AG10803 (cell line): ENCODE measurements around the gene RASA2.

Experiments
- DNase-seq: peaks from one replicate; pipeline ENCODE4 v3.0.0; 2010; ENCODE audit warnings: low read depth
- H3K4me3 ChIP-seq: 2 replicates; pipeline ENCODE4 v1.5.1; 2011; ENCODE audit warnings: mild to moderate bottlenecking, low read length, control low read depth
- TF ChIP-seq, protein P1 (sequence below): conservative IDR thresholded peaks from 2 replicates; pipeline ENCODE4 v1.5.1; 2011; ENCODE audit warnings: mild to moderate bottlenecking, low read length, control low read depth, inconsistent platforms

Gene RASA2

DNA sequence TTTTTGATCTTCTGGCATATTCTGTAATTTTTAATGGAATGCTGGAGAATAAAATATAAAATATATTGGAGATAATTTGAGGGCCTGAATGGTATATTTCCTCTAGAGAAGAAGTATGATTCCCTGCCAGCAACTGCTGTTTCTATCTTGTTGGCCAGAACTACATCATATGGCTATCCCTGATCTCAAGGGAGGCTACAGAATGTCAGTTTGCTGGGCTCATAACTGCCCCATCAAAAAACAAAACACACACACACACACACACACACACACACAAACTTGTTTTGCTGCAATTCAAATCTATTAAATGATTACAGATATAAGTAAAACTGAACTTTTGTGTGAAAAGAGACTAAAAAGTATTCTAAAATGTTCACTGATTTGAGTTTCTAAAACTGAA lies 51.0 kb downstream of the RASA2 start:
- TF ChIP-seq, protein P1, sequence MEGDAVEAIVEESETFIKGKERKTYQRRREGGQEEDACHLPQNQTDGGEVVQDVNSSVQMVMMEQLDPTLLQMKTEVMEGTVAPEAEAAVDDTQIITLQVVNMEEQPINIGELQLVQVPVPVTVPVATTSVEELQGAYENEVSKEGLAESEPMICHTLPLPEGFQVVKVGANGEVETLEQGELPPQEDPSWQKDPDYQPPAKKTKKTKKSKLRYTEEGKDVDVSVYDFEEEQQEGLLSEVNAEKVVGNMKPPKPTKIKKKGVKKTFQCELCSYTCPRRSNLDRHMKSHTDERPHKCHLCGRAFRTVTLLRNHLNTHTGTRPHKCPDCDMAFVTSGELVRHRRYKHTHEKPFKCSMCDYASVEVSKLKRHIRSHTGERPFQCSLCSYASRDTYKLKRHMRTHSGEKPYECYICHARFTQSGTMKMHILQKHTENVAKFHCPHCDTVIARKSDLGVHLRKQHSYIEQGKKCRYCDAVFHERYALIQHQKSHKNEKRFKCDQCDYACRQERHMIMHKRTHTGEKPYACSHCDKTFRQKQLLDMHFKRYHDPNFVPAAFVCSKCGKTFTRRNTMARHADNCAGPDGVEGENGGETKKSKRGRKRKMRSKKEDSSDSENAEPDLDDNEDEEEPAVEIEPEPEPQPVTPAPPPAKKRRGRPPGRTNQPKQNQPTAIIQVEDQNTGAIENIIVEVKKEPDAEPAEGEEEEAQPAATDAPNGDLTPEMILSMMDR, result no peak
- DNase-seq, result no peak

DNA sequence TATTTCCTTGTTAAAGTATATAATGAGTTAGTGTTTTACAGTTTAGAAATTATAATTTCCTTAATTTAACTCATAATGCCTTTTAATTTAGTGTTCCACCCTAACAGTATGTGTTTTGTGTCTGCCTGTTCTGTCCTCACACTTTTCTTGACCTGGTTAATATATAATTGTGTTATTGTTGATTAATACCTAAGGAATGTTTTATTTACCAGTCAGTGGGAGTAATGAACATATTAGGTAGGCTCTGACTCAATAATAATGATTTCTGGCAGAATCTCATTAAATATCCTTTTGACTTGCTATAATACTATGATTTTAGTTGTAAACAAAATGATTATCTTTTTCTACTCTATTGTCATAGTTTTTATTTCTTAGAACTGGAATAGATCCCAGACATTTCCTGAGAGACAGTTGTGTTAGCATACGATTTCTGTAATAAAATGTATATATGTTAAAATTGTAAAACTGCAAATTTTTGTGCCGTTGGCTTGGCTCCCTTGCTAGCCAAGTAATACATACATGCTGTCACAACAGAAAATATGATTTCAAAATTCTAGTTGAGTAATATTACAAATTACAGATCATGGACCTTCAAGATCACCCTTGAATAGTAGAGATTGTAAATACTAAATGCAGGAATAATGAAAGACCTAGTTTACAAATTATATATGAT lies 51.9 kb downstream of the RASA2 start:
- TF ChIP-seq, protein P1, result no peak
- DNase-seq, result no peak
- H3K4me3 ChIP-seq, result no peak overlapping the region

More for the DNA sequence above, 51.0 kb downstream of the RASA2 start:
- H3K4me3 ChIP-seq, result no peak overlapping the region

DNA sequence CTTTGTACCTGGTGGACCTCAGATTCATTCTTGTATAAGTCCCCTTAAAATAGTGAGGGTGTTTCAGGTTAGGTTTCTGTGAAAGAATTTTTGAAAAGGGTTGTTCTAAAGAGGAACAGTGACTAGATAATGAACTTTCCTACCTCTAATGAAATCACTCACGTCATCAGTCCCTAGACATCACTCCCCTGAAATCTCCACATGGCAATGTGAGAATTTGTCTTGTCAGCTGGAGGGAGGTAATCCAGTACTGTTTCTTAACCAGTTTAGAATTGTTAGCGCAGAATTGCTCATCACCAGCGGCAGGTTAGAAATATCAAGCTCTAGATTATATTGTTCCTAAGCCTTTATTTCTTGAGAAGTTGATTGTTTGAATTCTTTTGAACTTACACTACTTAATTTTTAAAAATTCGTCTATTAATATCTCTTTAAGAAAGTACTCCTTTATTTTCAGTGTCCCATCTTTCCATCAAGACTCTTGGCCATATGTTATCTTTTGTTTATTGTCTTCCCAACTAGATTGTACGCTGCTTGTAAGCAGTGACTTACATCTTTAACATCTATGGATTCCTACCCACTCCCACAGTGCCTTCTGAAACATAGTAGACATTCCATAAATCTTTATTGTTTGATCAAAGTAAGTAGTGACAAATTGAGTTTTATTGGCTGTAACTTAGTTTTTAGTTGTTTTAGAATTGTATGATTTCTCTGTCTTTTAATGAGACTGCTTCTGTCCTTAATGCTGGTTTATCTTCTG lies 52.8 kb downstream of the RASA2 start:
- no peak overlapping the region for H3K4me3 ChIP-seq
- DNase-seq, result no peak
- TF ChIP-seq, protein P1, result no peak

DNA sequence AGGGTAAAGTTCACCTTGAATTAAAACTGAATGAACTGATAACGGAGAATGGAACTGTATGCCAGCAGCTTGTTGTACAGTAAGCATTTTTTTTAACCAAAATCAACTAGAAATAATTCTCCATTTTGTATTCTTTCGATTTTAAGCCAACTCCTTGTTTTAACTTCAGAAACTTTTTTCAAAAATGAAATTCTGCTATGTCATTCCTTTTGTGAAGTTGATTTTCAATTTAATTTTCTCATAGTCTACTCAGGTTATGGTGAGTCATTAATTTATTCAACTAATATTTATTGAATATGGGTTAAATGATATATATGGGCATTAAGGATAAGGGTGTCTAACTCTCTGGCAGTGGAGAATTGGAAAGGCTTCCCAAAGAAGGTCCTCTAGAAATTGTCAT lies 53.7 kb downstream of the RASA2 start:
- DNase-seq, result no peak
- no peak overlapping the region for H3K4me3 ChIP-seq
- TF ChIP-seq, protein P1, result no peak

DNA sequence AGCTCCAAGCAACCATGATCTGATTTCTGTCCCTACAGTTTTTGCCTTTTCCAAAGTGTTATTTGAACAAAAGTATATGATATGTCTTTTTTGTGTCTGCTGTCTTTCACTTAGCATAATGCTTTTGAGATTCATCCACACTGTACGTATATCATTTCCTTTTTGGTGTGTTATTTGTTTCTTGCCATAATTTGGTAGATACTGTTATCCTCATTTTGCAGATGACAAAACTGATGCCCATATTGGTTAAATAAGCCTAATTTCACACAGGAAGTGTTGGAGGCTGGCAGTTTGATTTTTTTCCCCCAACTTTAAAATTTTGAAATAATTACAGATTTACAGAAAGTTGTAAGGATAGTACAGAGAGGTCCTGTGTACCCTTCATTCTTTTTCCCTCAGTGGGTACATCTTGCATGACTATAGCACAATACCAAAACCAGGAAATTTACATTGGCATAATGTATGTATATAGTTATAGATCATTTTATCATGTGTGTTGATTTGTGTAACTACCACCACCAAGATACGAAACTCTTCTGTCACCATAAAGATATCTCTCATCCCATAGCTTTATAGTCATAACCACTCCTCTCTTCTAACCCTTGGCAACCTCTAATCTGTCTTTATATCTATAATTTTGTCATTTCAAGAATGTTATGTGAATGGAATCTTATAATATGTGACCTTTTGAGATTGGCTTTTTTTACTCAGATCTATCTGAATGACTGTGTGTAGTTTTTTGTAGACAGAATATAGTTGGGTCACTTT lies 55.6 kb downstream of the RASA2 start:
- TF ChIP-seq, protein P1, result no peak
- DNase-seq, result no peak
- H3K4me3 ChIP-seq, result no peak overlapping the region

DNA sequence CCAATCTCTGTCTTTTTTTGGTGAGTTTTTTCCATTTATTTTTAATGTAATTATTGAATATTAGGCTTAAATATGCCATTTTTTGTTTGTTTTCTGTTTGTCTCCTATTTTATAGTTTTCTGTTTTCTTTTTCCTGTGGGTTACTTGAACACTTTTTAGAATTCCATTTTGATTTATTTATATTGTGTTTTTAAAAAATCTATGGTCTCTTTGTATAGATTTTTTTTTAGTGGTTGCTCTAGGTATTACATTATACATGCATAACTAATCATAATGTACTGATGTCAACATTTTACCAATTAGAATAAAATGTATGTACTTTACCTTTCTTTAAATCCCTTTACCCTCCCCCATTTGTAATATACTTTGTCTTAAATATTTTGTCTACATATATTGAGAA lies 56.2 kb downstream of the RASA2 start:
- no peak overlapping the region for H3K4me3 ChIP-seq
- no peak for DNase-seq
- TF ChIP-seq, protein P1, result no peak

DNA sequence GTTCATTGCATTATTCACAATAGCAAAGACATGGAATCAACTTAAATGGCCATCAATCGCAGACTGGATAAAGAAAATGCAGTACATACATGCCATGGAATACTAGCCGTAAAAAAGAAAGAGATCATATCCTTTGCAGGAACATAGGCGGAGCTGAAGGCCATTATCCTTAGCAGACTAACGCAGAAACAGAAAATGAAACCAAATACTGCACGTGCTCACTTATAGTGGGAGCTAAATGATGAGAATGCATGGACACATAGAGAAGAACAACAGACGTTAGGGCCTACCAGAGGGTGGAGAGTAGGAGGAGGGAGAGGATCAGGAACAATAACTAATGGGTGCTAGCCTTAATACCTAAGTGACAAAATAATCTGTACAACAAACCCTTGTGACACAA lies 57.9 kb downstream of the RASA2 start:
- DNase-seq, result no peak
- no peak overlapping the region for H3K4me3 ChIP-seq
- TF ChIP-seq, protein P1, result no peak
